ENCODE data around the gene KCNMA1.

GRCh38 chr10:77680065-77680464 is 42.5 kb upstream of the KCNMA1 start:
- no peak for TF ChIP-seq POLR2A (IDR thresholded peaks at IDR 0.05)
- TF ChIP-seq, protein P1, sequence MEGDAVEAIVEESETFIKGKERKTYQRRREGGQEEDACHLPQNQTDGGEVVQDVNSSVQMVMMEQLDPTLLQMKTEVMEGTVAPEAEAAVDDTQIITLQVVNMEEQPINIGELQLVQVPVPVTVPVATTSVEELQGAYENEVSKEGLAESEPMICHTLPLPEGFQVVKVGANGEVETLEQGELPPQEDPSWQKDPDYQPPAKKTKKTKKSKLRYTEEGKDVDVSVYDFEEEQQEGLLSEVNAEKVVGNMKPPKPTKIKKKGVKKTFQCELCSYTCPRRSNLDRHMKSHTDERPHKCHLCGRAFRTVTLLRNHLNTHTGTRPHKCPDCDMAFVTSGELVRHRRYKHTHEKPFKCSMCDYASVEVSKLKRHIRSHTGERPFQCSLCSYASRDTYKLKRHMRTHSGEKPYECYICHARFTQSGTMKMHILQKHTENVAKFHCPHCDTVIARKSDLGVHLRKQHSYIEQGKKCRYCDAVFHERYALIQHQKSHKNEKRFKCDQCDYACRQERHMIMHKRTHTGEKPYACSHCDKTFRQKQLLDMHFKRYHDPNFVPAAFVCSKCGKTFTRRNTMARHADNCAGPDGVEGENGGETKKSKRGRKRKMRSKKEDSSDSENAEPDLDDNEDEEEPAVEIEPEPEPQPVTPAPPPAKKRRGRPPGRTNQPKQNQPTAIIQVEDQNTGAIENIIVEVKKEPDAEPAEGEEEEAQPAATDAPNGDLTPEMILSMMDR (IDR thresholded peaks at IDR 0.05), result no peak
- no peak for TF ChIP-seq EP300 (IDR thresholded peaks at IDR 0.05)
- no peak for TF ChIP-seq POLR2AphosphoS5 (IDR thresholded peaks at IDR 0.05)
